Kidney epithelial cell (primary cell): ENCODE results near the gene ONECUT1. TPM values are rescaled to one million over a fixed set of nuclear protein-coding genes. Genes with fewer than 3 reads are reported as not detected.
A peak's percentile ranks its signal among the peaks of the same experiment; 100 is the strongest.

Experiments used
- DNase-seq: peaks from one replicate; pipeline ENCODE4 v3.0.0-alpha.2; 2010; ENCODE audit warnings: low read depth
- H3K27me3 ChIP-seq: 2 replicates; pipeline ENCODE4 v1.6.0; 2011; ENCODE audit warnings: low read length; ENCODE audit not compliant: control insufficient read depth, insufficient read depth
- H3K36me3 ChIP-seq: 2 replicates; pipeline ENCODE4 v1.5.1; 2011; ENCODE audit warnings: low read length; ENCODE audit not compliant: control insufficient read depth, insufficient read depth
- H3K4me3 ChIP-seq: 2 replicates; pipeline ENCODE4 v1.5.1; 2011; ENCODE audit warnings: low read depth, mild to moderate bottlenecking, control low read depth, low read length
- CTCF ChIP-seq: IDR thresholded peaks from 2 replicates; pipeline ENCODE4 v1.5.1; 2011; ENCODE audit warnings: mild to moderate bottlenecking, moderate library complexity, low read length, control low read depth, inconsistent platforms; ENCODE audit not compliant: insufficient read depth, poor library complexity, severe bottlenecking
- total RNA-seq: library from RNA; depleted of rRNA; stranded (reverse); fragments of >200 nt; gene quantifications from 2 replicates; pipeline ENCODE4 v1.2.3, GENCODE V29; 2015

ONECUT1 gene
- total RNA-seq, 1 donor from 2014 or later = not detected

- TF ChIP-seq CTCF = no peak
- no peaks in the 10 kb centered on the region for H3K36me3 ChIP-seq
- no peak for DNase-seq
- H3K4me3 ChIP-seq = no peak overlapping the region
- H3K27me3 ChIP-seq = peaks cover 80% of the 10 kb centered on the region
Observed at GRCh38 chr15:52784799-52785671, 5.1 kb downstream of the ONECUT1 start.

GRCh38 chr15:52783929-52784798, 6.0 kb downstream of the ONECUT1 start:
- Histone ChIP-seq H3K36me3 (no peaks in the 10 kb centered on the region), H3K27me3 (peaks cover 76% of the 10 kb centered on the region), H3K4me3 (no peak overlapping the region)
- peak; percentile 0 for TF ChIP-seq CTCF
- DNase-seq = no peak

- Histone ChIP-seq H3K4me3 (no peak overlapping the region), H3K27me3 (peaks cover 70% of the 10 kb centered on the region), H3K36me3 (no peaks in the 10 kb centered on the region)
- TF ChIP-seq CTCF = no peak
- no peak for DNase-seq
Observed at GRCh38 chr15:52783191-52783829, 6.8 kb downstream of the ONECUT1 start.

- H3K4me3 ChIP-seq = no peak overlapping the region
- H3K36me3 ChIP-seq = no peaks in the 10 kb centered on the region
- TF ChIP-seq CTCF = no peak
- DNase-seq = no peak
- H3K27me3 ChIP-seq = peaks cover 62% of the 10 kb centered on the region
Observed at GRCh38 chr15:52782514-52782913, 7.6 kb downstream of the ONECUT1 start.

GRCh38 chr15:52780172-52780980, 9.8 kb downstream of the ONECUT1 start:
- no peak overlapping the region for H3K4me3 ChIP-seq
- peaks cover 46% of the 10 kb centered on the region for H3K27me3 ChIP-seq
- DNase-seq = peak; percentile 5
- peak; percentile 88 for TF ChIP-seq CTCF
- no peaks in the 10 kb centered on the region for H3K36me3 ChIP-seq
